Nucleus accumbens (tissue), 56 donors: ENCODE results near the gene PCDHA9.
"Not testable (repeated sequence)": the region's sequence is repeated elsewhere in the genome, so short reads cannot be mapped to it uniquely, and the experiment has no call there.

Experiments used
- DNase-seq, 56 donors: peaks; one replicate each; lab custom pipeline; 2025; lab: John Stamatoyannopoulos, UW

Gene PCDHA9

DNA sequence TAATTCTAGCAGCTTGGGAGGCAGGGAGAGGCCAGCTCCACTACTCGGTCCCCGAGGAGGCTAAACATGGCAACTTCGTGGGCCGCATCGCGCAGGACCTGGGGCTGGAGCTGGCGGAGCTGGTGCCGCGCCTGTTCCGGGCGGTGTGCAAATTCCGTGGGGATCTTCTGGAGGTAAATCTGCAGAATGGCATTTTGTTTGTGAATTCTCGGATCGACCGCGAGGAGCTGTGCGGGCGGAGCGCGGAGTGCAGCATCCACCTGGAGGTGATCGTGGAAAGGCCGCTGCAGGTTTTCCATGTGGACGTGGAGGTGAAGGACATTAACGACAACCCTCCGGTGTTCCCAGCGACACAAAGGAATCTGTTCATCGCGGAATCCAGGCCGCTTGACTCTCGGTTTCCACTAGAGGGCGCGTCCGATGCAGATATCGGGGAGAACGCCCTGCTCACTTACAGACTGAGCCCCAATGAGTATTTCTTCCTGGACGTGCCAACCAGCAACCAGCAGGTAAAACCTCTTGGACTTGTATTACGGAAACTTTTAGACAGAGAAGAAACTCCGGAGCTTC, 13.7 kb upstream of the PCDHA9 start:
- DNase-seq: not testable (repeated sequence)

DNA sequence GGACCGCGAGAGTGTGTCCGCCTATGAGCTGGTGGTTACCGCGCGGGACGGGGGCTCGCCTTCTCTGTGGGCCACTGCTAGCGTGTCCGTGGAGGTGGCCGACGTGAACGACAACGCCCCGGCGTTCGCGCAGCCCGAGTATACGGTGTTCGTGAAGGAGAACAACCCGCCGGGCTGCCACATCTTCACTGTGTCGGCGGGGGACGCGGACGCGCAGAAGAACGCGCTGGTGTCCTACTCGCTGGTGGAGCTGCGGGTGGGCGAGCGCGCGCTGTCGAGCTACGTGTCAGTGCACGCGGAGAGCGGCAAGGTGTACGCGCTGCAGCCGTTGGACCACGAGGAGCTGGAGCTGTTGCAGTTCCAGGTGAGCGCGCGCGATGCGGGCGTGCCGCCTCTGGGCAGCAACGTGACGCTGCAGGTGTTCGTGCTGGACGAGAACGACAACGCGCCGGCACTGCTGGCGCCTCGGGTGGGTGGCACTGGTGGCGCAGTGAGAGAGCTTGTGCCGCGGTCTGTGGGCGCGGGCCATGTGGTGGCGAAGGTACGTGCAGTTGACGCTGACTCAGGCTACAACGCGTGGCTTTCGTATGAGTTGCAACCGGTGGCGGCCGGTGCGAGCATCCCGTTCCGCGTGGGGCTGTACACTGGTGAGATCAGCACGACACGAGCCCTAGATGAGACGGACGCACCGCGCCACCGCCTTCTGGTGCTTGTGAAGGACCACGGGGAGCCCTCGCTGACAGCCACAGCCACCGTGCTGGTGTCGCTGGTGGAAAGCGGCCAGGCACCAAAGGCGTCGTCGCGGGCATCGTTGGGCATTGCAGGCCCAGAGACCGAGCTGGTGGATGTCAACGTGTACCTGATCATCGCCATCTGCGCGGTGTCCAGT, 12.3 kb upstream of the PCDHA9 start:
- no peak for DNase-seq

DNA sequence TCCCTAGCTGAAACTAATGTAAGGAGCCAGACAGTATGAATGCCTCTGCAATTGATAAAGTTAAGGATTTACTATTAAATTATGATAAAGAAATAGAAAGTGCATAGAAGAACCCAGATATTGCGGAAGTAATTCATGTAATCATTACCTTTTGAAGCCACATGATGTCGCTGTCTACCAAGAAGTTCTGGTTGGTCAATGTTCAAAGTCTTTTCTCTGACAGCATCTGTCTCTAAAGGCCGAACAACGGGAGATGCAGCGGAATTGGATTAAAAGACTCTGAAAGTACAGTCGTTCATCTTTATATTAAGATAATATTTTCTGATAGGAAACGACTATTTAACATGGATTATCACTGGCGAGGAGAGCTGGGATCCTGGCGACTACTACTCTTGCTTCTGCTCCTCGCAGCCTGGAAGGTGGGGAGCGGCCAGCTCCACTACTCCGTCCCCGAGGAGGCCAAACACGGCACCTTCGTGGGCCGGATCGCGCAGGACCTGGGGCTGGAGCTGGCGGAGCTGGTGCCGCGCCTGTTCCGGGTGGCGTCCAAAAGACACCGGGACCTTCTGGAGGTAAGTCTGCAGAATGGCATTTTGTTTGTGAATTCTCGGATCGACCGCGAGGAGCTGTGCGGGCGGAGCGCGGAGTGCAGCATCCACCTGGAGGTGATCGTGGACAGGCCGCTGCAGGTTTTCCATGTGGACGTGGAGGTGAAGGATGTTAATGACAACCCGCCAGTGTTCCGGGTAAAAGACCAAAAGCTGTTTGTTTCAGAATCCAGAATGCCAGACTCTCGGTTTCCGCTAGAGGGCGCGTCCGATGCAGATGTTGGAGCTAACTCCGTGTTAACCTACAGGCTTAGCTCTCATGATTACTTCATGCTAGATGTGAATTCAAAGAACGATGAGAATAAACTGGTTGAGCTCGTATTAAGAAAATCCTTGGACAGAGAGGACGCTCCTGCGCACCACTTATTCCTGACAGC, 6.9 kb upstream of the PCDHA9 start, which contains the start of gene PCDHA8:
Gene PCDHA8 (plus strand): TSS at position 210 of the 985 bp plus-strand sequence. CDS start 135 bp downstream, at position 345.
- DNase-seq: peak in 7 of 56 donors; percentile 9 to 49 (median 20)

DNA sequence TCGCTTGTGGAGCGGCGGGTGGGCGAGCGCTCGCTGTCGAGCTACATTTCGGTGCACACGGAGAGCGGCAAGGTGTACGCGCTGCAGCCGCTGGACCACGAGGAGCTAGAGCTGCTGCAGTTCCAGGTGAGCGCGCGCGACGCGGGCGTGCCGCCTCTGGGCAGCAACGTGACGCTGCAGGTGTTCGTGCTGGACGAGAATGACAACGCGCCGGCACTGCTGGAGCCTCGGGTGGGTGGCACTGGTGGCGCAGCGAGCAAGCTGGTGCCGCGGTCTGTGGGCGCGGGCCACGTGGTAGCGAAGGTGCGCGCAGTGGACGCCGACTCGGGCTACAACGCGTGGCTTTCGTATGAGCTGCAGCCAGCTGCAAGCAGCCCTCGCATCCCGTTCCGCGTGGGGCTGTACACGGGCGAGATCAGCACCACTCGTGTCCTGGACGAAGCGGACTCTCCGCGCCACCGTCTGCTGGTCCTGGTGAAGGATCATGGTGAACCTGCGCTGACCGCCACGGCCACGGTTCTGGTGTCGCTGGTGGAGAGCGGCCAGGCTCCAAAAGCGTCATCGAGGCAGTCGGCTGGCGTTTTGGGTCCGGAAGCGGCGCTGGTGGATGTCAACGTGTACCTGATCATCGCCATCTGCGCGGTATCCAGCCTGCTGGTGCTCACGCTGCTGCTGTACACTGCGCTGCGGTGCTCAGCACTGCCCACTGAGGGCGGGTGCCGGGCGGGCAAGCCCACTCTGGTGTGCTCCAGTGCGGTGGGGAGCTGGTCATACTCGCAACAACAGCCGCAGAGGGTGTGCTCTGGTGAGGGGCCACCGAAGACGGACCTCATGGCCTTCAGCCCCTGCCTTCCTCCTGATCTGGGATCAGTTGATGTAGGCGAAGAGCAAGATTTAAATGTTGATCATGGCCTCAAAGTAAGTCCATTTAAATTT, 5.1 kb upstream of the PCDHA9 start:
- no peak for DNase-seq

DNA sequence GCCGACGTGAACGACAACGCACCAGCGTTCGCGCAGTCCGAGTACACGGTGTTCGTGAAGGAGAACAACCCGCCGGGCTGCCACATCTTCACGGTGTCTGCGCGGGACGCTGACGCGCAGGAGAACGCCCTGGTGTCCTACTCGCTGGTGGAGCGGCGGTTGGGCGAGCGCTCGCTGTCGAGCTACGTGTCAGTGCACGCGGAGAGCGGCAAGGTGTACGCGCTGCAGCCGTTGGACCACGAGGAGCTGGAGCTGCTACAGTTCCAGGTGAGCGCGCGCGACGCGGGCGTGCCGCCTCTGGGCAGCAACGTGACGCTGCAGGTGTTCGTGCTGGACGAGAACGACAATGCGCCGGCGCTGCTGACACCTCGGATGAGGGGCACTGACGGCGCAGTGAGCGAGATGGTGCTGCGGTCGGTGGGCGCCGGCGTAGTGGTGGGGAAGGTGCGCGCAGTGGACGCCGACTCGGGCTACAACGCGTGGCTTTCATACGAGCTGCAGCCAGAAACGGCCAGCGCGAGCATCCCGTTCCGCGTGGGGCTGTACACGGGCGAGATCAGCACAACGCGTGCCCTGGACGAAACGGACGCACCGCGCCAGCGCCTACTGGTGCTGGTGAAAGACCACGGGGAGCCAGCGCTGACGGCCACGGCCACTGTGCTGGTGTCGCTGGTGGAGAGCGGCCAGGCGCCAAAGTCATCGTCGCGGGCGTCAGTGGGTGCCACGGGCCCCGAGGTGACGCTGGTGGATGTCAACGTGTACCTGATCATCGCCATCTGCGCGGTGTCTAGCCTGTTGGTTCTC, 1.9 kb downstream of the PCDHA9 start:
- DNase-seq: not testable (repeated sequence)

DNA sequence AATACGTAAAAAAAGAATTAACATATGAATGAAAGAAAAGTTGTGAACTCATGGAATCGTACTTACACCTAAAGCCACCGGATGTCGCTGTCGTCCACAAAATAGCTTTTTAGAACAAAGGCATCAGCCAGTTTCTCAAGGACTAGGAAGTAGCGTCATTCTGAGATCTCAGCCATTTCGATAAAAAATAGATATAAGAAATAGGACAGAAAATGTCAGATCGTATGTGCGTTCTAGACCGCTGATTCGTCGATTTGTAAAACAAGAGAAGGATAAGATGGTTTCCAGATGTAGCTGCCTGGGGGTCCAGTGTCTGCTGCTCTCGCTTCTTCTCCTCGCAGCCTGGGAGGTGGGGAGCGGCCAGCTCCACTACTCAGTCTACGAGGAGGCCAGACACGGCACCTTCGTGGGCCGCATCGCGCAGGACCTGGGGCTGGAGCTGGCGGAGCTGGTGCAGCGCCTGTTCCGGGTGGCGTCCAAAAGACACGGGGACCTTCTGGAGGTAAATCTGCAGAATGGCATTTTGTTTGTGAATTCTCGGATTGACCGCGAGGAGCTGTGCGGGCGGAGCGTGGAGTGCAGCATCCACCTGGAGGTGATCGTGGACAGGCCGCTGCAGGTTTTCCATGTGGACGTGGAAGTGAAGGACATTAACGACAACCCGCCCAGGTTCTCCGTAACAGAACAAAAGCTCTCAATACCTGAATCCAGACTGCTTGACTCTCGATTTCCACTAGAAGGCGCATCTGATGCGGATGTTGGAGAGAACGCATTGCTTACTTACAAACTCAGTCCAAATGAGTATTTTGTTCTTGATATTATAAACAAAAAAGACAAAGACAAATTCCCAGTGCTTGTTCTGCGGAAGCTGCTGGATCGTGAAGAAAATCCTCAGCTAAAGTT, 7.8 kb downstream of the PCDHA9 start, which contains the start of gene PCDHA10:
Gene PCDHA10 (plus strand): TSS at position 126 of the 903 bp plus-strand sequence. CDS start 152 bp downstream, at position 278.
- DNase-seq: peak in 3 of 56 donors; percentile 18 to 23 (median 22)

DNA sequence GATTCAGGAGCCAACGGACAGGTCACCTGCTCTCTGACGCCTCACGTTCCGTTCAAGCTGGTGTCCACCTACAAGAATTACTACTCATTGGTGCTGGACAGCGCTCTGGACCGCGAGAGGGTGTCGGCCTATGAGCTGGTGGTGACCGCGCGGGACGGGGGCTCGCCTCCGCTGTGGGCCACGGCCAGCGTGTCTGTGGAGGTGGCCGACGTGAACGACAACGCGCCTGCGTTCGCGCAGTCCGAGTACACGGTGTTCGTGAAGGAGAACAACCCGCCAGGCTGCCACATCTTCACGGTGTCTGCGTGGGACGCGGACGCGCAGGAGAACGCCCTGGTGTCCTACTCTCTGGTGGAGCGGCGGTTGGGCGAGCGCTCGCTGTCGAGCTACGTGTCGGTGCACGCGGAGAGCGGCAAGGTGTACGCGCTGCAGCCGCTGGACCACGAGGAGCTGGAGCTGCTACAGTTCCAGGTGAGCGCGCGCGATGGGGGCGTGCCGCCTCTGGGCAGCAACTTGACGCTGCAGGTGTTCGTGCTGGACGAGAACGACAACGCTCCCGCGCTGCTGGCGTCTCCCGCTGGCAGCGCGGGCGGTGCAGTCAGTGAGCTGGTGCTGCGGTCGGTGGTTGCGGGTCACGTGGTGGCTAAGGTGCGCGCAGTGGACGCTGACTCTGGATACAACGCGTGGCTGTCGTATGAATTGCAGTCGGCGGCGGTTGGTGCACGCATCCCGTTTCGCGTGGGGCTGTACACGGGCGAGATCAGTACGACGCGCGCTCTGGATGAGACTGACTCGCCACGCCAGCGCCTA, 9.2 kb downstream of the PCDHA9 start:
- no peak for DNase-seq

DNA sequence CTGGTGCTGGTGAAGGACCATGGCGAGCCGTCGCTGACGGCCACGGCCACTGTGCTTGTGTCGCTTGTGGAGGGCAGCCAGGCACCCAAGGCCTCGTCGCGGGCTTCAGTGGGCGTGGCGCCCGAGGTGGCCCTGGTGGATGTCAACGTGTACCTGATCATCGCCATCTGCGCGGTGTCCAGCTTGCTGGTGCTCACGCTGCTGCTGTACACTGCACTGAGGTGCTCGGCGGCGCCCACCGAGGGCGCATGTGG, 9.7 kb downstream of the PCDHA9 start:
- DNase-seq: no peak

DNA sequence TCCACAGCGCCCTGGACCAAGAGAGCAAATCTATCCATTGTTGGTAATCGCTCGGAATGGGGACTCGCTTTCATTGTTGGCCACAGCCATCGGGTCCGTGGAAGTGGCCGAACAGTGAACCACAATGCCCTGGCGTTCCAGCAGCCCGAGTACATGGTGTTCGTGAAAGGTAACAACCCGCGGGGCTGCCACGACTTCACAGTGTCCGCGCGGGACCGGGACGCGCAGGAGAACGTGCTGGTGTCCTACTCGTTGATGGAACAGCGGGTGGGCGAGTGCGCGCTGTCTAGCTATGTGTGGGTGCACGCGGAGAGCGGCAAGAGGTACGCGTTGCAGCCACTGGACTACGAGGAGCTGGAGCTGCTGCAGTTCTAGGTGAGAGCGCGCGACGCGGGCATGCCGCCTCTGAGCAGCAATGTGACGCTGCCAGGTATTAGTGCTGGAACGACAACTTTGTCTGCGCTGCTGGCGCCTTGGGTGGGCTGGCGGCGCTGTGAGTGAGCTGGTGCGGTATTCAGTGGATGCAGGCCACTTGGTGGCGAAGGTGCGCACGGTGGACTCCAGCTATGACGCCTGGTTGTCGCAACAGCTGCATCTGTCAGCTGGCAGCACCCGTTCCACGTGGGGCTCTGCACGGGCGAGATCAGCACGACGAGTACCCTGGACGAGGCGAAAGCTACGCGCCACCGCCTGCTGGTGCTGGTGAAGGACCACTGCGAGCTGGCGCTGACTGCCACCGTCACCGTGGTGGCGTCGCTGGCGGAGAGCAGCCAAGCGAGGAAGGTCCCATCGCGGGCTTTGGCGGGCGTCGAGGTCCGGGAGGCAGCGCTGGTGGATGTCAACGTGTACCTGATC, 14.5 kb downstream of the PCDHA9 start:
- no peak for DNase-seq

DNA sequence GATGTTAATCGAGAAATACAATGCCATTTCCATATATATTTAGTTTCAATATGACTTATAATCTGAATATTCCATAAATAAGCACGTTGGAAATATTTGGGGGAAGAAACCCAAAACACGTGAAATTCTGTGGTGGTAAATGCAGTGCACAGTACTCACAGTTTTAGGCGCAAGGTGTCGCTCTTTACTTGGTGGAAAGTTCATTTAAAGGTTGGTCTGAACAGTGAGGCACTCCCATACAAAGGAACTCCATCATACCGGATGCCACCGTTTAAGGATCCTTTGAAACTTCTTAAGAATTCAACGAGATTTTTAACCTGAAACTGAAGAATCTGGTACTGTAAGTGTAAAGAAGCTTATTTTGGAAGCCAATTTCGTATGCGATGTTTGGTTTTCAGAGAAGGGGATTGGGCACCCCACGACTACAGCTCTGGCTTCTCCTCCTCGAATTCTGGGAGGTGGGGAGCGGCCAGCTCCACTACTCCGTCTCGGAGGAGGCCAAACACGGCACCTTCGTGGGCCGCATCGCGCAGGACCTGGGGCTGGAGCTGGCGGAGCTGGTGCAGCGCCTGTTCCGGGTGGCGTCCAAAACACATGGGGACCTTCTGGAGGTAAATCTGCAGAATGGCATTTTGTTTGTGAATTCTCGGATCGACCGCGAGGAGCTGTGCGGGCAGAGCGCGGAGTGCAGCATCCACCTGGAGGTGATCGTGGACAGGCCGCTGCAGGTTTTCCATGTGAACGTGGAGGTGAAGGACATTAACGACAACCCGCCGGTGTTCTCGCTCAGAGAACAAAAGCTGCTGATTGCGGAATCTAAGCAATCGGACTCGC, 20.8 kb downstream of the PCDHA9 start, which contains the start of gene PCDHA11:
Gene PCDHA11 (plus strand): TSS at position 237 of the 834 bp plus-strand sequence. CDS start 147 bp downstream, at position 384.
- DNase-seq: peak in 2 of 56 donors; percentile 19 to 26

DNA sequence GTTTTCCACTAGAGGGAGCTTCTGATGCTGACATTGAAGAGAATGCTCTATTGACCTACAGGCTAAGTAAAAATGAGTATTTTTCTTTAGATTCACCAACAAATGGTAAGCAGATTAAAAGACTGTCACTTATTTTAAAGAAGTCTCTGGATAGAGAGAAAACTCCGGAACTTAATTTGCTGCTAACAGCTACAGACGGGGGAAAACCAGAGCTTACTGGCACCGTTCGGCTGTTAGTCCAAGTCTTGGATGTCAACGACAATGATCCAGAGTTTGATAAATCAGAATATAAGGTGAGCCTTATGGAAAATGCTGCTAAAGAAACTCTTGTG, 21.3 kb downstream of the PCDHA9 start:
- DNase-seq: no peak

DNA sequence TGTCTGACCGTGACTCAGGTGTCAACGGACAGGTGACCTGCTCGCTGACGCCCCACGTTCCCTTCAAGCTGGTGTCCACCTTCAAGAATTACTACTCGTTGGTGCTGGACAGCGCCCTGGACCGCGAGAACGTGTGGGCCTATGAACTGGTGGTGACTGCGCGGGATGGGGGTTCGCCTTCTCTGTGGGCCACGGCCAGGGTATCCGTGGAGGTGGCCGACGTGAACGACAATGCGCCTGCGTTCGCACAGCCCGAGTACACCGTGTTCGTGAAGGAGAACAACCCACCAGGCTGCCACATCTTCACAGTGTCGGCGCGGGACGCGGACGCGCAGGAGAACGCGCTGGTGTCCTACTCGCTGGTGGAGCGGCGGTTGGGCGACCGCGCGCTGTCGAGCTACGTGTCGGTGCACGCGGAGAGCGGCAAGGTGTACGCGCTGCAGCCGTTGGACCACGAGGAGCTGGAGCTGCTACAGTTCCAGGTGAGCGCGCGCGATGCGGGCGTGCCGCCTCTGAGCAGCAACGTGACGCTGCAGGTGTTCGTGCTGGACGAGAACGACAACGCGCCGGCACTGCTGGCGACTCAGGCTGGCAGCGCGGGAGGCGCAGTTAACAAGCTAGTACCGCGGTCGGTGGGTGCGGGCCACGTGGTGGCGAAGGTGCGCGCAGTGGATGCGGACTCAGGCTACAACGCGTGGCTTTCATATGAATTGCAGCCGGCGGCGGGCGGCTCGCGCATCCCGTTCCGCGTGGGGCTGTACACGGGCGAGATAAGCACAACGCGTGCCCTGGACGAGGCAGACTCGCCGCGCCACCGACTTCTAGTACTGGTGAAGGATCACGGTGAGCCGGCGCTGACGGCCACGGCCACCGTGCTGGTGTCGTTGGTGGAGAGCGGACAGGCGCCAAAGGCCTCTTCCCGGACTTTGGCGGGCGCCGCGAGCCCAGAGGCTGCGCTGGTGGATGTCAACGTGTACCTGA, 22.3 kb downstream of the PCDHA9 start:
- DNase-seq: no peak
